Dermis microvascular lymphatic vessel endothelial cell (primary cell): ENCODE results near the gene KRTAP12-2. TPM values are rescaled to one million over a fixed set of nuclear protein-coding genes. Genes with fewer than 3 reads are reported as not detected.
"Not testable (repeated sequence)": the region's sequence is repeated elsewhere in the genome, so short reads cannot be mapped to it uniquely, and the experiment has no call there.

Experiments
- DNase-seq, 2 donors: peaks; one replicate each; pipeline versions ENCODE4 v3.0.0 to v3.0.0-alpha.2; 2010; ENCODE audit warnings: low read depth in 2 of 2
- total RNA-seq: library from RNA; depleted of rRNA; stranded (reverse); fragments of >200 nt; gene quantifications from 2 replicates; pipeline ENCODE4 v1.2.1, GENCODE V29; 2014

KRTAP12-2 gene
- total RNA-seq, 1 donor from 2014 or later, result not detected

- DNase-seq, result no peak
Measured at GRCh38 chr21:44650973-44651675, 15.6 kb downstream of the KRTAP12-2 start.

- DNase-seq, result no peak
Measured at GRCh38 chr21:44650265-44650972, 16.3 kb downstream of the KRTAP12-2 start.

GRCh38 chr21:44649521-44650100 is 17.1 kb downstream of the KRTAP12-2 start:
- DNase-seq, result no peak

GRCh38 chr21:44648557-44649311 is 18.0 kb downstream of the KRTAP12-2 start:
- no peak for DNase-seq

GRCh38 chr21:44647222-44647552 is 19.5 kb downstream of the KRTAP12-2 start:
- no peak for DNase-seq

- not testable (repeated sequence) for DNase-seq
Measured at GRCh38 chr21:44646366-44647221, 20.1 kb downstream of the KRTAP12-2 start, which contains the start of gene KRTAP10-11. Gene KRTAP10-11, plus strand, starts transcription at chr21:44646414. Its CDS starts 45 bp downstream, at chr21:44646459.

- no peak for DNase-seq
Measured at GRCh38 chr21:44644878-44645277, 21.8 kb downstream of the KRTAP12-2 start.

GRCh38 chr21:44643741-44644310 is 22.9 kb downstream of the KRTAP12-2 start:
- no peak for DNase-seq

- DNase-seq, result no peak
Measured at GRCh38 chr21:44640761-44641160, 26.0 kb downstream of the KRTAP12-2 start.

- DNase-seq, result no peak
Measured at GRCh38 chr21:44639331-44639655, 27.4 kb downstream of the KRTAP12-2 start.

- not testable (repeated sequence) for DNase-seq
Measured at GRCh38 chr21:44638506-44639330, 28.0 kb downstream of the KRTAP12-2 start.

- not testable (repeated sequence) for DNase-seq
Measured at GRCh38 chr21:44637851-44638348, 28.8 kb downstream of the KRTAP12-2 start.

- DNase-seq, result no peak
Measured at GRCh38 chr21:44637018-44637850, 29.5 kb downstream of the KRTAP12-2 start, which contains the start of gene KRTAP10-10. Gene KRTAP10-10, plus strand, starts transcription at chr21:44637356. Its CDS starts 62 bp downstream, at chr21:44637418.

GRCh38 chr21:44636209-44637017 is 30.3 kb downstream of the KRTAP12-2 start:
- no peak for DNase-seq

- no peak for DNase-seq
Measured at GRCh38 chr21:44632067-44632466, 34.7 kb downstream of the KRTAP12-2 start.

GRCh38 chr21:44630440-44630839 is 36.3 kb downstream of the KRTAP12-2 start:
- no peak for DNase-seq

GRCh38 chr21:44628707-44629391 is 37.9 kb downstream of the KRTAP12-2 start:
- DNase-seq, result no peak
